Smooth muscle cell (in vitro differentiated cells): ENCODE measurements around the gene PRKG1. TPM values are rescaled to one million over a fixed set of nuclear protein-coding genes. Genes with fewer than 3 reads are reported as not detected.

Source experiments
- DNase-seq: peaks from one replicate; lab custom pipeline; 2025; ENCODE audit not compliant: unreplicated experiment; lab: John Stamatoyannopoulos, UW
- H2AFZ ChIP-seq: fragments of 200-600 bp; sonication (generic); 2 replicates; pipeline ENCODE4 v1.6.0; 2016; ENCODE audit warnings: antibody characterized with exemption, low read depth, mild to moderate bottlenecking
- H3F3A ChIP-seq: fragments of 200-600 bp; sonication (generic); 2 replicates; pipeline ENCODE4 v1.6.0; 2017; ENCODE audit warnings: antibody characterized with exemption, low read depth
- H3K27ac ChIP-seq: fragments of 200-600 bp; sonication (generic); 2 replicates; pipeline ENCODE4 v1.5.1; 2016; ENCODE audit warnings: low read depth, mild to moderate bottlenecking
- H3K27me3 ChIP-seq: fragments of 200-600 bp; sonication (generic); 2 replicates; pipeline ENCODE4 v1.6.1; 2016; ENCODE audit warnings: low read depth, mild to moderate bottlenecking
- H3K36me3 ChIP-seq: fragments of 200-600 bp; sonication (generic); 2 replicates; pipeline ENCODE4 v1.5.1; 2016; ENCODE audit warnings: low read depth
- H3K4me1 ChIP-seq: fragments of 200-600 bp; sonication (generic); 2 replicates; pipeline ENCODE4 v1.5.1; 2016; ENCODE audit warnings: low read depth
- H3K4me2 ChIP-seq: fragments of 200-600 bp; sonication (generic); 2 replicates; pipeline ENCODE4 v1.6.0; 2016; ENCODE audit warnings: mild to moderate bottlenecking
- H3K4me3 ChIP-seq: fragments of 200-600 bp; sonication (generic); 2 replicates; pipeline ENCODE4 v1.5.1; 2016; ENCODE audit warnings: mild to moderate bottlenecking
- H3K79me2 ChIP-seq: fragments of 200-600 bp; sonication (generic); 2 replicates; pipeline ENCODE4 v1.6.0; 2016; ENCODE audit warnings: low read depth, mild to moderate bottlenecking
- H3K9ac ChIP-seq: fragments of 200-600 bp; sonication (generic); 2 replicates; pipeline ENCODE4 v1.6.0; 2016; ENCODE audit warnings: low read depth
- H3K9me3 ChIP-seq: fragments of 200-600 bp; sonication (generic); replicated peaks from 2 replicates; pipeline ENCODE4 v1.5.1; 2016; ENCODE audit warnings: low read depth
- H4K20me1 ChIP-seq: fragments of 200-600 bp; sonication (generic); 2 replicates; pipeline ENCODE4 v1.6.0; 2016; ENCODE audit warnings: low read depth
- CTCF ChIP-seq: fragments of 200-600 bp; sonication (generic); IDR thresholded peaks from 2 replicates; pipeline ENCODE4 v1.5.1; 2017; ENCODE audit warnings: borderline replicate concordance, mild to moderate bottlenecking, antibody characterized with exemption; ENCODE audit not compliant: insufficient read depth, poor library complexity, severe bottlenecking
- WGBS: methylation state at CpG from one replicate; pipeline ENCODE4 v1.1.7; 2016; ENCODE audit warnings: low lambda C conversion rate; 5-methylcytosine and 5-hydroxymethylcytosine counted together
- polyA plus RNA-seq: library from polyadenylated mRNA; unstranded; fragments of >200 nt; fragmentation: Nextera tagmentation; extraction: Ambion mirVana; gene quantifications from 2 replicates; pipeline ENCODE4 v1.2.1, GENCODE V29; 2016
- total RNA-seq: library from RNA; depleted of rRNA; stranded (reverse); fragments of >200 nt; gene quantifications from 2 replicates; pipeline ENCODE4 v1.2.3, GENCODE V29; 2014

The PRKG1 gene
- total and polyA plus RNA-seq, 2 experiments from 2014 or later, result 7.2 to 13.4 TPM

DNA sequence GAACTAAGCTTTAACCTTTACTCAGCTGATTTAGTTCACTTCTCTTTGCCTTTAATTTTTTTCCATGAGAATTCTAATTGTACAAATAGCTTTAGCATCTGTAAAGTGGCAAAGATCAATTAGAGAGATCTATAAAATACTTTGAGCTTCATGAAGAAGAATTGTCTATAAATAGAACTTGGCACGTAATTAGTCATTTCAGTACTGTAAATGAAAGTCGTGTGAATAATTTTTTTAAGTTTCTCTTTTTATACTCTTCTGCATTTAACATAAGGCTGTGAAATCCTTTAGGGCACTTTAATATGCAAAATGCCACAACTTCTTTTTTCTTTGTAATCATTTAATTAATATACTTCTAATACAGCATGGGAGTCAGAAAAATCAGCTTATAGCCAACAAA, 447.3 kb downstream of the PRKG1 start:
- no peaks in the 10 kb centered on the region for H3K36me3 ChIP-seq
- H3K4me3 ChIP-seq, result no peak overlapping the region
- no peak overlapping the region for H2AFZ ChIP-seq
- no peaks in the 10 kb centered on the region for H3K79me2 ChIP-seq
- H3K27ac ChIP-seq, result no peak overlapping the region
- no peaks in the 10 kb centered on the region for H4K20me1 ChIP-seq
- WGBS, result 79% methylated on average over 2 of the region's 2 CpGs
- no peak overlapping the region for H3K4me2 ChIP-seq
- H3K9me3 ChIP-seq, result no peaks in the 10 kb centered on the region
- H3K9ac ChIP-seq, result no peak overlapping the region
- no peak for DNase-seq
- H3K27me3 ChIP-seq, result no peaks in the 10 kb centered on the region
- no peak for TF ChIP-seq CTCF
- peaks cover 2% of the 10 kb centered on the region for H3K4me1 ChIP-seq
- no peaks in the 10 kb centered on the region for H3F3A ChIP-seq

DNA sequence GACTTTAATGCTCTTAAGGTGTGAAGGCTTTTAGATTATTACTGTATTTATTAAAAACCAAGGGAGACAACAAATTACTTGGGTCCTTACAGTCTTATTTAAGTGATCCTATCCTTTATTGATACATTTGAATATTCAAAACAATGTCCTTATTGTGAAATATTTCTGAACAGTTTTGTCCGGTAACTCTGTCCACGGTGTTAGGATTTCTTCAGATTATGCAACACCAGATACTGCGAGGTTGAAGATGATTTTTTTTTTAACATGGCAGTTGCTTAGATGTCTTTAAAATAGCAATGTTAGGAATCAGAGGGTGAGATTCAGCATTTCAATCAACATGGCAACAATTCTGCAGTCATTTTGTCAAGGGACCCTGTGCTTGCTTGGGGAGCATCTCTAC, 448.6 kb downstream of the PRKG1 start:
- Histone ChIP-seq H3K79me2 (no peaks in the 10 kb centered on the region), H2AFZ (no peak overlapping the region), H3K36me3 (no peaks in the 10 kb centered on the region), H3K9me3 (no peaks in the 10 kb centered on the region), H3K4me1 (peaks cover 14% of the 10 kb centered on the region), H3K9ac (no peak overlapping the region), H3K4me2 (no peak overlapping the region), H3K27me3 (no peaks in the 10 kb centered on the region), H4K20me1 (peaks cover 2% of the 10 kb centered on the region), H3K4me3 (no peak overlapping the region), H3F3A (peaks cover 5% of the 10 kb centered on the region), H3K27ac (no peak overlapping the region)
- no peak for TF ChIP-seq CTCF
- whole genome bisulfite sequencing, result 86% methylated on average over 3 of the region's 3 CpGs
- DNase-seq, result no peak

GRCh38 chr10:51523440-51523839, 449.2 kb downstream of the PRKG1 start:
- no peak for DNase-seq
- H3K27ac ChIP-seq, result no peak overlapping the region
- no peak overlapping the region for H3K4me2 ChIP-seq
- peaks cover 6% of the 10 kb centered on the region for H4K20me1 ChIP-seq
- peaks cover 5% of the 10 kb centered on the region for H3F3A ChIP-seq
- TF ChIP-seq CTCF, result no peak
- H3K79me2 ChIP-seq, result no peaks in the 10 kb centered on the region
- peaks cover 20% of the 10 kb centered on the region for H3K4me1 ChIP-seq
- H3K36me3 ChIP-seq, result no peaks in the 10 kb centered on the region
- H3K9ac ChIP-seq, result no peak overlapping the region
- H3K9me3 ChIP-seq, result no peaks in the 10 kb centered on the region
- H3K27me3 ChIP-seq, result no peaks in the 10 kb centered on the region
- no peak overlapping the region for H3K4me3 ChIP-seq
- H2AFZ ChIP-seq, result no peak overlapping the region

- H3K36me3 ChIP-seq, result no peaks in the 10 kb centered on the region
- H3K9ac ChIP-seq, result no peak overlapping the region
- no peak overlapping the region for H3K27ac ChIP-seq
- no peaks in the 10 kb centered on the region for H3K27me3 ChIP-seq
- peaks cover 5% of the 10 kb centered on the region for H3F3A ChIP-seq
- WGBS, result 56% methylated on average over 1 of the region's 1 CpG
- H2AFZ ChIP-seq, result no peak overlapping the region
- peaks cover 24% of the 10 kb centered on the region for H3K4me1 ChIP-seq
- no peak overlapping the region for H3K4me3 ChIP-seq
- peaks cover 12% of the 10 kb centered on the region for H4K20me1 ChIP-seq
- H3K4me2 ChIP-seq, result no peak overlapping the region
- no peak for TF ChIP-seq CTCF
- no peak for DNase-seq
- H3K79me2 ChIP-seq, result no peaks in the 10 kb centered on the region
- H3K9me3 ChIP-seq, result no peaks in the 10 kb centered on the region
Measured at GRCh38 chr10:51524041-51524440, 449.8 kb downstream of the PRKG1 start.
